ENCODE data around the gene MEGF8. TPM values are rescaled to one million over a fixed set of nuclear protein-coding genes. Genes with fewer than 3 reads are reported as not detected.

MEGF8 gene
- total and polyA plus RNA-seq, 2 of the 8 experiments (the other 6 are each of a cell fraction or from before 2014, with no cell fraction given) = 13.0 to 23.7 TPM

GRCh38 chr19:42402376-42403116 lies 77.1 kb downstream of the MEGF8 start:
- peaks cover 7 to 14% (median 10%) of the 10 kb centered on the region in 4 experiments; a peak in 6 of 7 replicates for H3K4me1 ChIP-seq (replicated peaks in 1 of 4; ENCODE audit: control insufficient read depth in 3 of 4, insufficient read depth in 4 of 4, low read length in 3 of 4)
- DNase-seq (ENCODE audit: low read depth in 1 of 2, low spot score in 2 of 2) (no peak), FAIRE-seq (no peak)
- H3K79me2 ChIP-seq (ENCODE audit: control insufficient read depth in 1 of 2, insufficient read depth in 2 of 2, low read length in 2 of 2) = peaks cover 0 to 5% of the 10 kb centered on the region in 2 experiments; a peak in 1 of 4 replicates
- H2BK12ac ChIP-seq (ENCODE audit: low read depth, low read length) = peak overlapping the region; percentile 27; the same call in 1 of the 2 replicates
- H2BK15ac ChIP-seq (ENCODE audit: low read length) = no peak overlapping the region
- no peak overlapping the region for H3K14ac ChIP-seq (ENCODE audit: insufficient read length)
- H3K23me2 ChIP-seq (ENCODE audit: low read depth, low read length) = peaks cover 14% of the 10 kb centered on the region; the same call in 1 of the 2 replicates
- H3K27me3 ChIP-seq (replicated peaks in 1 of 4; ENCODE audit: control insufficient read depth in 3 of 4, extremely low read depth in 1 of 4, insufficient read depth in 3 of 4, low read length in 3 of 4) = peaks cover 0 to 10% (median 5%) of the 10 kb centered on the region in 4 experiments; a peak in 5 of 7 replicates
- H2AFZ ChIP-seq (ENCODE audit: low read length) = no peak overlapping the region
- WGBS, 2 experiments (ENCODE audit: extremely low coverage in 1 of 2, insufficient coverage in 1 of 2, insufficient read length in 1 of 2, insufficient replicate concordance in 2 of 2, low coverage in 1 of 2, low lambda C conversion rate in 2 of 2, missing lambda C conversion rate in 1 of 2) = 46% methylated on average over 31 of the region's 34 CpGs; no CpG with 5 or more reads in 1 of the 2 experiments
- TF ChIP-seq EP300 (IDR thresholded peaks at IDR 0.05; ENCODE audit: borderline replicate concordance in 1 of 2, low read depth in 2 of 2, low read length in 2 of 2) (no peak), YY1 (IDR thresholded peaks at IDR 0.05; ENCODE audit: low read depth, low read length) (no peak), JUND (IDR thresholded peaks at IDR 0.05; ENCODE audit: low read length) (no peak), RFX5 (IDR thresholded peaks at IDR 0.05; ENCODE audit: borderline replicate concordance, low read depth, low read length) (no peak), SP1 (IDR thresholded peaks at IDR 0.05; ENCODE audit: low read depth, low read length) (no peak), CREB1 (IDR thresholded peaks at IDR 0.05) (no peak), TBP (IDR thresholded peaks at IDR 0.05; ENCODE audit: low read depth, low read length) (no peak), BRCA1 (IDR thresholded peaks at IDR 0.05; ENCODE audit: low read depth, low read length) (no peak), CTBP2 (IDR thresholded peaks at IDR 0.05; ENCODE audit: borderline replicate concordance, insufficient read depth, insufficient read length, low read length) (no peak), ASH2L (IDR thresholded peaks at IDR 0.05; ENCODE audit: low read length) (no peak), TAF1 (IDR thresholded peaks at IDR 0.05; ENCODE audit: low read depth, low read length) (no peak)
- H3K9me3 ChIP-seq (ENCODE audit: insufficient read depth in 2 of 2, low read depth in 1 of 2, low read length in 1 of 2) = no peaks in the 10 kb centered on the region
- peak overlapping the region; percentile 67 to 90 (median 75) for H3K4me3 ChIP-seq (ENCODE audit: extremely low read depth in 1 of 4, insufficient read depth in 2 of 4, low read depth in 3 of 4, low read length in 4 of 4)
- H3K56ac ChIP-seq (replicated peaks; ENCODE audit: insufficient read length, low read depth, low read length) = no peak overlapping the region
- H2BK120ac ChIP-seq (replicated peaks; ENCODE audit: low read depth, low read length) = no peak overlapping the region
- H2BK20ac ChIP-seq (ENCODE audit: low read length) = no peak overlapping the region
- no peak overlapping the region for H2BK5ac ChIP-seq (ENCODE audit: low read depth, low read length)
- H4K91ac ChIP-seq (replicated peaks; ENCODE audit: insufficient read length, low read length) = peak overlapping the region; percentile 70
- CTCF ChIA-PET (ENCODE audit: partially characterized antibody) = interaction anchor here (1.1 to 3.2 kb wide), 9 partner anchors 10 to 49 kb away, joined by 3 to 27 read pairs (median 4); no protein-coding TSS in a partner anchor
- H2AK5ac ChIP-seq (ENCODE audit: low read depth, low read length) = no peak overlapping the region
- no peak overlapping the region for H4K5ac ChIP-seq (ENCODE audit: insufficient read length, low read depth, low read length)
- no peak overlapping the region; the same call in 1 of the 2 replicates for H4K8ac ChIP-seq (ENCODE audit: extremely low read depth, insufficient read depth, low read length)
- H3K23ac ChIP-seq (ENCODE audit: insufficient read length) = no peak overlapping the region
- peaks cover 13 to 27% of the 10 kb centered on the region in 2 experiments for H4K20me1 ChIP-seq (replicated peaks in 1 of 2; ENCODE audit: control insufficient read depth in 1 of 2, insufficient read depth in 2 of 2, low read length in 2 of 2)
- peak overlapping the region; percentile 35 for H3K4ac ChIP-seq (replicated peaks; ENCODE audit: insufficient read length, low read depth, low read length)
- POLR2A ChIA-PET (ENCODE audit: partially characterized antibody) = interaction anchor here (0.8 to 7.7 kb wide), 7 partner anchors 8 to 42 kb away, joined by 3 to 47 read pairs (median 6); partner anchors contain the start of gene CNFN
- H3K36me3 ChIP-seq (ENCODE audit: control insufficient read depth in 2 of 4, insufficient read depth in 4 of 4, low read length in 3 of 4) = no peaks in the 10 kb centered on the region; a peak in 1 of 8 replicates
- H3K18ac ChIP-seq (ENCODE audit: extremely low read depth, low read length) = peak overlapping the region; percentile 48
- peak overlapping the region in 2 of 4 experiments; percentile 44 to 67; a peak in 3 of 7 replicates for H3K9ac ChIP-seq (replicated peaks in 1 of 4; ENCODE audit: extremely low read depth in 1 of 4, low read depth in 3 of 4, low read length in 3 of 4)
- peak overlapping the region; percentile 94 to 95 for H3K4me2 ChIP-seq (ENCODE audit: insufficient read depth in 1 of 2, low read depth in 2 of 2, low read length in 2 of 2)
- H3K79me1 ChIP-seq (ENCODE audit: low read depth, low read length) = peaks cover 9% of the 10 kb centered on the region
- no peak overlapping the region for H3K27ac ChIP-seq (ENCODE audit: low read depth, low read length)
